Calu3 (cell line): Measurements from ENCODE around the gene RBCK1. TPM values are rescaled to one million over a fixed set of nuclear protein-coding genes. Genes with fewer than 3 reads are reported as not detected.
A peak's percentile ranks its signal among the peaks of the same experiment; 100 is the strongest.
"Not testable (repeated sequence)": the region's sequence is repeated elsewhere in the genome, so short reads cannot be mapped to it uniquely, and the experiment has no call there.

Experiments
- BruUV-seq: library from RNA; stranded (reverse); fragments of 400-500 nt; replicated peaks from 2 replicates; lab custom pipeline; 2021; lab: Mats Ljungman, UMichigan
- CTCF ChIA-PET: fragments of 300-600 bp; sonication (Branson Sonifier 250); formaldehyde crosslinking; loops from one replicate; lab custom pipeline; 2022; ENCODE audit warnings: antibody characterized with exemption; lab: Charles Lee
- DNase-seq: peaks from one replicate; pipeline ENCODE4 v3.0.0; 2022
- H3K27ac Mint-ChIP-seq: one replicate; pipeline ENCODE4 v1.8.0; 2022; ENCODE audit warnings: mixed read lengths; ENCODE audit not compliant: unreplicated experiment
- H3K27me3 Mint-ChIP-seq: one replicate; pipeline ENCODE4 v1.8.0; 2022; ENCODE audit warnings: mixed read lengths; ENCODE audit not compliant: unreplicated experiment
- H3K36me3 Mint-ChIP-seq: one replicate; pipeline ENCODE4 v1.8.0; 2022; ENCODE audit warnings: mild to moderate bottlenecking, moderate library complexity, mixed read lengths; ENCODE audit not compliant: insufficient read depth, unreplicated experiment
- H3K4me1 Mint-ChIP-seq: one replicate; pipeline ENCODE4 v1.8.0; 2022; ENCODE audit warnings: mild to moderate bottlenecking, low read depth, mixed read lengths; ENCODE audit not compliant: unreplicated experiment
- H3K4me3 Mint-ChIP-seq: one replicate; pipeline ENCODE4 v1.8.0; 2022; ENCODE audit warnings: mild to moderate bottlenecking, low read depth, moderate library complexity, mixed read lengths; ENCODE audit not compliant: unreplicated experiment
- H3K9me3 Mint-ChIP-seq: one replicate; pipeline ENCODE4 v1.8.0; 2022; ENCODE audit warnings: low read depth, mixed read lengths; ENCODE audit not compliant: unreplicated experiment
- CTCF ChIP-seq: fragments of 200-600 bp; IDR thresholded peaks from one replicate; pipeline ENCODE4 v1.8.0; 2022; ENCODE audit warnings: antibody characterized with exemption; ENCODE audit not compliant: unreplicated experiment
- intact Hi-C: fragments of 100-400 bp; cut with micrococcal nuclease; formaldehyde crosslinking; loops from one replicate; pipeline ENCODE4 v1.10.0; 2022; ENCODE audit not compliant: unreplicated experiment
- total RNA-seq: library from RNA; stranded (reverse); gene quantifications from 2 replicates; pipeline ENCODE4 v1.2.3, GENCODE V29; 2022

The RBCK1 gene
- total RNA-seq, 1 experiment from 2014 or later = 142 TPM

- Mint-ChIP-seq H3K4me1 (peaks cover 48% of the 10 kb centered on the region), H3K36me3 (peaks cover 30% of the 10 kb centered on the region), H3K27me3 (no peaks in the 10 kb centered on the region), H3K4me3 (no peak overlapping the region), H3K9me3 (peaks cover 4% of the 10 kb centered on the region), H3K27ac (peak overlapping the region; percentile 97)
- TF ChIP-seq CTCF = no peak
- DNase-seq = no peak
- CTCF ChIA-PET = interaction anchor here (1.5 kb wide), 1 partner anchor 9 kb away, joined by 7 read pairs; no protein-coding TSS in a partner anchor
- BruUV-seq = no TSS peak
- intact Hi-C loops = no loop called here
These were observed 34.8 kb upstream of the RBCK1 start for GRCh38 chr20:373171-373890.

- CTCF ChIA-PET = no interaction called here
- no peak for TF ChIP-seq CTCF
- no peak for DNase-seq
- intact Hi-C loops = no loop called here
- Mint-ChIP-seq H3K4me3 (no peak overlapping the region), H3K27ac (peak overlapping the region; percentile 47), H3K4me1 (peaks cover 28% of the 10 kb centered on the region), H3K9me3 (no peaks in the 10 kb centered on the region), H3K27me3 (no peaks in the 10 kb centered on the region), H3K36me3 (peaks cover 31% of the 10 kb centered on the region)
- BruUV-seq = no TSS peak
These were observed 32.7 kb upstream of the RBCK1 start for GRCh38 chr20:375265-375889.

- no peak overlapping the region for H3K4me3 Mint-ChIP-seq
- CTCF ChIA-PET = no interaction called here
These were observed 32.0 kb upstream of the RBCK1 start for GRCh38 chr20:376089-376488.

GRCh38 chr20:376750-377149 is 31.3 kb upstream of the RBCK1 start:
- CTCF ChIA-PET = no interaction called here
- intact Hi-C loops = no loop called here
- no TSS peak for BruUV-seq
- H3K27ac Mint-ChIP-seq = no peak overlapping the region
- peaks cover 35% of the 10 kb centered on the region for H3K36me3 Mint-ChIP-seq
- no peak overlapping the region for H3K4me3 Mint-ChIP-seq
- DNase-seq = no peak
- H3K4me1 Mint-ChIP-seq = peaks cover 14% of the 10 kb centered on the region
- H3K27me3 Mint-ChIP-seq = no peaks in the 10 kb centered on the region
- no peaks in the 10 kb centered on the region for H3K9me3 Mint-ChIP-seq
- TF ChIP-seq CTCF = no peak

More at GRCh38 chr20:376089-376488, 32.0 kb upstream of the RBCK1 start:
- Mint-ChIP-seq H3K36me3 (peaks cover 31% of the 10 kb centered on the region), H3K27me3 (no peaks in the 10 kb centered on the region), H3K9me3 (no peaks in the 10 kb centered on the region), H3K4me1 (peaks cover 21% of the 10 kb centered on the region), H3K27ac (no peak overlapping the region)
- TF ChIP-seq CTCF = no peak
- no peak for DNase-seq
- BruUV-seq = no TSS peak
- intact Hi-C loops = no loop called here

GRCh38 chr20:377578-377977 is 30.5 kb upstream of the RBCK1 start:
- peak overlapping the region; percentile 68 for H3K27ac Mint-ChIP-seq
- H3K9me3 Mint-ChIP-seq, intact Hi-C loops, BruUV-seq, H3K27me3 Mint-ChIP-seq, DNase-seq, H3K4me1 Mint-ChIP-seq, H3K4me3 Mint-ChIP-seq: not testable (repeated sequence)
- CTCF ChIA-PET = interaction anchor here (0.7 kb wide), 1 partner anchor 119 kb away, joined by 5 read pairs; no protein-coding TSS in a partner anchor
- peaks cover 35% of the 10 kb centered on the region for H3K36me3 Mint-ChIP-seq
